Keratinocyte (primary cell): Measurements from ENCODE around the gene HMX3. TPM values are rescaled to one million over a fixed set of nuclear protein-coding genes. Genes with fewer than 3 reads are reported as not detected.

Experiments used
- DNase-seq: peaks from one replicate; pipeline ENCODE4 v3.0.0-alpha.2; 2011; ENCODE audit warnings: low read depth, missing footprints, low spot score
- FAIRE-seq: peaks from 2 replicates; lab custom pipeline; 2011; peaks lifted over from hg19 to GRCh38; lab: Jason Lieb, UNC
- H2AFZ ChIP-seq: 2 replicates; pipeline ENCODE4 v1.6.0; 2012; ENCODE audit warnings: low read length, control low read depth, inconsistent platforms; ENCODE audit not compliant: control insufficient read depth
- H3K27ac ChIP-seq: 2 replicates; pipeline ENCODE4 v1.5.1; 2011; ENCODE audit warnings: low read length; ENCODE audit not compliant: control insufficient read depth, insufficient read depth
- H3K27me3 ChIP-seq: 3 replicates; pipeline ENCODE4 v1.6.0; 2011; ENCODE audit warnings: low read length; ENCODE audit not compliant: control insufficient read depth, insufficient read depth; ENCODE audit errors: extremely low read depth
- H3K36me3 ChIP-seq, 2 experiments: 2 replicates in 1 of 2; 3 replicates in 1 of 2; pipeline ENCODE4 v1.5.1; 2011; ENCODE audit warnings: low read length in 2 of 2, mild to moderate bottlenecking in 1 of 2; ENCODE audit not compliant: control insufficient read depth in 2 of 2, insufficient read depth in 2 of 2; ENCODE audit errors: extremely low read depth in 1 of 2
- H3K4me1 ChIP-seq: 3 replicates; pipeline ENCODE4 v1.5.1; 2011; ENCODE audit warnings: low read length; ENCODE audit not compliant: control insufficient read depth, insufficient read depth; ENCODE audit errors: extremely low read depth
- H3K4me2 ChIP-seq: 3 replicates; pipeline ENCODE4 v1.6.0; 2011; ENCODE audit warnings: low read depth, low read length; ENCODE audit not compliant: control insufficient read depth, insufficient read depth; ENCODE audit errors: extremely low read depth
- H3K4me3 ChIP-seq, 3 experiments: fragments of 200-600 bp in 1 of 3; sonication (generic) in 1 of 3; 2 replicates in 2 of 3; 3 replicates in 1 of 3; pipeline ENCODE4 v1.5.1; 2011 to 2016; ENCODE audit warnings: low read length in 3 of 3, mild to moderate bottlenecking in 3 of 3, control low read depth in 2 of 3, inconsistent platforms in 1 of 3, low read depth in 1 of 3, mixed read lengths in 1 of 3, mixed run types in 1 of 3, moderate library complexity in 1 of 3; ENCODE audit not compliant: control insufficient read depth in 2 of 3, insufficient read depth in 2 of 3; ENCODE audit errors: extremely low read depth in 1 of 3
- H3K79me2 ChIP-seq: 2 replicates; pipeline ENCODE4 v1.6.0; 2012; ENCODE audit warnings: low read length; ENCODE audit not compliant: control insufficient read depth, insufficient read depth
- H3K9ac ChIP-seq: 3 replicates; pipeline ENCODE4 v1.6.0; 2011; ENCODE audit warnings: low read length; ENCODE audit not compliant: control insufficient read depth, insufficient read depth; ENCODE audit errors: extremely low read depth
- H3K9me1 ChIP-seq: 3 replicates; pipeline ENCODE4 v1.6.0; 2011; ENCODE audit warnings: low read length; ENCODE audit not compliant: control insufficient read depth, insufficient read depth; ENCODE audit errors: extremely low read depth
- H3K9me3 ChIP-seq: 2 replicates; pipeline ENCODE4 v1.5.1; 2012; ENCODE audit warnings: low read depth, low read length; ENCODE audit not compliant: control insufficient read depth
- H4K20me1 ChIP-seq: 3 replicates; pipeline ENCODE4 v1.6.0; 2011; ENCODE audit warnings: low read length; ENCODE audit not compliant: control insufficient read depth, insufficient read depth; ENCODE audit errors: extremely low read depth
- EZH2 ChIP-seq: IDR thresholded peaks from one replicate; pipeline ENCODE4 v1.6.1; 2012; ENCODE audit warnings: inconsistent platforms, mild to moderate bottlenecking, low read length, moderate library complexity
- dilution Hi-C: fragments of 300-500 bp; cut with MboI; formaldehyde crosslinking; loops from one replicate; pipeline ENCODE4 v1.7.0; 2020; ENCODE audit warnings: low sequenced_read_pairs; ENCODE audit not compliant: extremely low pct_ligation_motif_present
- polyA plus RNA-seq, 5 experiments: library from polyadenylated mRNA; depleted of rRNA in 3 of 5; stranded (reverse) in 3 of 5; stranded (forward) in 1 of 5; unstranded in 1 of 5; fragments of >200 nt; gene quantifications; 1 replicate in 1 of 5; 2 replicates in 3 of 5; 3 replicates in 1 of 5; pipeline versions ENCODE4 v1.2.1 to v1.2.3, GENCODE V29; 2011 to 2012; ENCODE audit warnings: missing spikeins in 2 of 5, low read depth in 1 of 5, low replicate concordance in 1 of 5
- TF ChIP-seq, protein P1 (sequence below), 3 experiments: IDR thresholded peaks in 1 of 3; conservative IDR thresholded peaks in 1 of 3; optimal IDR thresholded peaks in 1 of 3; 2 replicates in 2 of 3; 3 replicates in 1 of 3; pipeline versions ENCODE3 to v1.5.1; 2011; ENCODE audit warnings: low read length in 3 of 3, mild to moderate bottlenecking in 3 of 3, moderate library complexity in 2 of 3, control low read depth in 1 of 3, inconsistent platforms in 1 of 3; ENCODE audit not compliant: insufficient read depth in 2 of 3; ENCODE audit errors: extremely low read depth in 1 of 3

Gene HMX3
- polyA plus RNA-seq, 1 donor (not counting 4 experiments of a cell fraction or from before 2014, with no cell fraction given), result not detected

DNA sequence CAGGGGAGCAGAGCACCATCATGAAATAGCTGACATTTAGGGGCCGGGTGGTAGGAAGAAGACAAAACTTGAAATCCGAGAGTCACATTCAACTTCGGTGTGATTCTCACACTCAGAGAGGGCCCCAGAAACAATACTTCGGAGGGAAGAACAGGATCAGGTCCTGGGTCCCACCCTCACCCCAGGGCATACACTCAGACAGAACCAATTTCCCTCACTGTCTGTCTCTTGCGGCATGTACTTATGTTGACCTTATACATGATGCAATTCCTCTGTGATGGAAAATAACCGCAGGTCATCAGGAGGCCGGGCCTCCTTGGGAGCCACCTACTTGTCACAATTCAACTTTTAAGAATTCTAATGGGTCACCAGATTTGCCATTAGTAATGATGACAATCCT, 26.3 kb upstream of the HMX3 start:
- no peak for FAIRE-seq
- Histone ChIP-seq H3K27me3 (no peaks in the 10 kb centered on the region), H3K9me1 (no peaks in the 10 kb centered on the region), H3K9ac (no peak overlapping the region), H3K4me3 (no peak overlapping the region), H3K27ac (peak overlapping the region; percentile 8), H3K79me2 (no peaks in the 10 kb centered on the region), H3K4me2 (no peak overlapping the region), H2AFZ (no peak overlapping the region), H3K36me3 (no peaks in the 10 kb centered on the region), H3K9me3 (no peaks in the 10 kb centered on the region), H3K4me1 (peaks cover 10% of the 10 kb centered on the region), H4K20me1 (no peaks in the 10 kb centered on the region)
- peak; percentile 19 for DNase-seq
- dilution Hi-C loops, result no loop called here
- TF ChIP-seq, protein P1, sequence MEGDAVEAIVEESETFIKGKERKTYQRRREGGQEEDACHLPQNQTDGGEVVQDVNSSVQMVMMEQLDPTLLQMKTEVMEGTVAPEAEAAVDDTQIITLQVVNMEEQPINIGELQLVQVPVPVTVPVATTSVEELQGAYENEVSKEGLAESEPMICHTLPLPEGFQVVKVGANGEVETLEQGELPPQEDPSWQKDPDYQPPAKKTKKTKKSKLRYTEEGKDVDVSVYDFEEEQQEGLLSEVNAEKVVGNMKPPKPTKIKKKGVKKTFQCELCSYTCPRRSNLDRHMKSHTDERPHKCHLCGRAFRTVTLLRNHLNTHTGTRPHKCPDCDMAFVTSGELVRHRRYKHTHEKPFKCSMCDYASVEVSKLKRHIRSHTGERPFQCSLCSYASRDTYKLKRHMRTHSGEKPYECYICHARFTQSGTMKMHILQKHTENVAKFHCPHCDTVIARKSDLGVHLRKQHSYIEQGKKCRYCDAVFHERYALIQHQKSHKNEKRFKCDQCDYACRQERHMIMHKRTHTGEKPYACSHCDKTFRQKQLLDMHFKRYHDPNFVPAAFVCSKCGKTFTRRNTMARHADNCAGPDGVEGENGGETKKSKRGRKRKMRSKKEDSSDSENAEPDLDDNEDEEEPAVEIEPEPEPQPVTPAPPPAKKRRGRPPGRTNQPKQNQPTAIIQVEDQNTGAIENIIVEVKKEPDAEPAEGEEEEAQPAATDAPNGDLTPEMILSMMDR (optimal IDR thresholded peaks at IDR 0.05 in 1 of 3, IDR thresholded peaks at IDR 0.05 in 1 of 3, conservative IDR thresholded peaks at IDR 0.05 in 1 of 3; ENCODE audit: extremely low read depth in 1 of 3, insufficient read depth in 2 of 3, low read length in 3 of 3), result no peak
- no peak for TF ChIP-seq EZH2

DNA sequence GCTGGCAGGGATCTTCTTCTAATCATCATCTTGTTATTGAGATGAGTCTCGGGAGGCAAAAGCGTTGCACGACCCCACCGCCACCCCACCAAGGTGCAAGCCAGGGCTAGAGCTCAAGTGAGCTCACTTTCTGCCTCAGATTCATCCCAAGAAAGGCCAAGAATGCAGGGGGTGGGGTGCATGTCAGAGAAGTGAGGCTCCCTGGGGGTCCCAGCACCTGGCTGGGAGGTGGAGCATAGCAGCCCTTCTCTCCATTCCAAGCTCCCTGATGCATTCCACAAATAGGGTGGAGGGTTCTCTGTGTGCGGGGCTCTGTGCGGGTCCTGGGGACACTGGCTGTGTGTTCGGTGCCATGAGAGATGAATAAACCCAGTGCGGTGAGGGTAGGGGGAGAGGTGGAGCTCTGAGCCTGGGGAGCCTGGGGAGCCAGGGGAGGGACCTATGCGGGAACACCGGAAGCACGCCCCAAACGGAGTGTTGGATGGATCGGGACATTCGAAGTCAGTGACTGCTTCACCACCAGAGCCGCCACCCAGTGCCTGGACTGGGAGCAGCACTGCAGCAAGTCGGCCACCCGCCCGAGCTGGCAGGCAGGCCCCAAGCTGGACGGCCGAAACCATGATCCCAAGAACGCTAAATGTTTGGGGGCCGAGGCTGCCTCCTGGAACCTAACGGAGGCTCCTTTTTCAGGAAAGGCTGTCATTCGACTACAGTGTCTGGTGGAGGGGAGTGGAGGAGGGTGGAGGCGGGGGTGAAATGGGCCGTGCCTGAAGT, 17.9 kb upstream of the HMX3 start:
- no peaks in the 10 kb centered on the region for H3K9me3 ChIP-seq
- no peaks in the 10 kb centered on the region for H4K20me1 ChIP-seq
- TF ChIP-seq, protein P1 (optimal IDR thresholded peaks at IDR 0.05 in 1 of 3, IDR thresholded peaks at IDR 0.05 in 1 of 3, conservative IDR thresholded peaks at IDR 0.05 in 1 of 3; ENCODE audit: extremely low read depth in 1 of 3, insufficient read depth in 2 of 3, low read length in 3 of 3), result peak in 1 of 3 experiments; percentile 18
- no peak for TF ChIP-seq EZH2
- H3K36me3 ChIP-seq, result no peaks in the 10 kb centered on the region
- no peak overlapping the region for H2AFZ ChIP-seq
- dilution Hi-C loops, result no loop called here
- H3K4me3 ChIP-seq, result no peak overlapping the region
- no peaks in the 10 kb centered on the region for H3K79me2 ChIP-seq
- no peaks in the 10 kb centered on the region for H3K9me1 ChIP-seq
- H3K4me1 ChIP-seq, result no peaks in the 10 kb centered on the region
- DNase-seq (no peak), FAIRE-seq (no peak)
- H3K9ac ChIP-seq, result no peak overlapping the region
- no peak overlapping the region for H3K4me2 ChIP-seq
- no peak overlapping the region for H3K27ac ChIP-seq
- H3K27me3 ChIP-seq, result peaks cover 21% of the 10 kb centered on the region
